ENCODE results near the gene ATP11A. TPM values are rescaled to one million over a fixed set of nuclear protein-coding genes. Genes with fewer than 3 reads are reported as not detected.

Gene ATP11A
- total RNA-seq, 1 donor from 2014 or later = 102 TPM

- intact Hi-C loops (cut with micrococcal nuclease) = no loop called here
- ATAC-seq (peak; percentile 28), DNase-seq (no peak)
Observed at GRCh38 chr13:112819816-112820215, 130.0 kb downstream of the ATP11A start.

GRCh38 chr13:112820318-112820717, 130.5 kb downstream of the ATP11A start:
- ATAC-seq (peak; percentile 39), DNase-seq (no peak)

GRCh38 chr13:112821340-112822055, 131.7 kb downstream of the ATP11A start:
- ATAC-seq (peak; percentile 63), DNase-seq (no peak)
- intact Hi-C loops (cut with micrococcal nuclease) = no loop called here

More at GRCh38 chr13:112820318-112820717, 130.5 kb downstream of the ATP11A start:
- intact Hi-C loops (cut with micrococcal nuclease) = no loop called here

- DNase-seq (no peak), ATAC-seq (no peak)
- intact Hi-C loops (cut with micrococcal nuclease) = no loop called here
Observed at GRCh38 chr13:112822851-112823250, 133.0 kb downstream of the ATP11A start.

GRCh38 chr13:112824429-112824828, 134.6 kb downstream of the ATP11A start:
- DNase-seq = no peak
- no peak for ATAC-seq
- intact Hi-C loops (cut with micrococcal nuclease) = no loop called here

GRCh38 chr13:112825071-112825470, 135.2 kb downstream of the ATP11A start:
- intact Hi-C loops (cut with micrococcal nuclease) = no loop called here
- ATAC-seq (no peak), DNase-seq (no peak)

- intact Hi-C loops (cut with micrococcal nuclease) = no loop called here
- no peak for DNase-seq
Observed at GRCh38 chr13:112825875-112826274, 136.0 kb downstream of the ATP11A start.

GRCh38 chr13:112826565-112826964, 136.7 kb downstream of the ATP11A start:
- ATAC-seq (no peak), DNase-seq (no peak)
- intact Hi-C loops (cut with micrococcal nuclease) = no loop called here

More at GRCh38 chr13:112825875-112826274, 136.0 kb downstream of the ATP11A start:
- ATAC-seq = no peak

- no peak for ATAC-seq
- intact Hi-C loops (cut with micrococcal nuclease) = no loop called here
- DNase-seq = no peak
Observed at GRCh38 chr13:112828082-112828699, 138.4 kb downstream of the ATP11A start.

GRCh38 chr13:112828756-112829155, 138.9 kb downstream of the ATP11A start:
- intact Hi-C loops (cut with micrococcal nuclease) = no loop called here
- ATAC-seq (no peak), DNase-seq (no peak)

GRCh38 chr13:112831196-112831595, 141.4 kb downstream of the ATP11A start:
- intact Hi-C loops (cut with micrococcal nuclease) = no loop called here
- ATAC-seq (no peak), DNase-seq (no peak)

- ATAC-seq (no peak), DNase-seq (no peak)
- intact Hi-C loops (cut with micrococcal nuclease) = no loop called here
Observed at GRCh38 chr13:112831801-112832200, 142.0 kb downstream of the ATP11A start.

- ATAC-seq (no peak), DNase-seq (no peak)
- intact Hi-C loops (cut with micrococcal nuclease) = no loop called here
Observed at GRCh38 chr13:112832811-112833210, 143.0 kb downstream of the ATP11A start.

GRCh38 chr13:112833551-112834257, 143.9 kb downstream of the ATP11A start:
- no peak for ATAC-seq
- DNase-seq = no peak
- intact Hi-C loops (cut with micrococcal nuclease) = no loop called here

- DNase-seq = no peak
- ATAC-seq = no peak
- intact Hi-C loops (cut with micrococcal nuclease) = no loop called here
Observed at GRCh38 chr13:112835344-112835743, 145.5 kb downstream of the ATP11A start.

- ATAC-seq (no peak), DNase-seq (no peak)
- intact Hi-C loops (cut with micrococcal nuclease) = no loop called here
Observed at GRCh38 chr13:112835796-112836195, 146.0 kb downstream of the ATP11A start.

GRCh38 chr13:112836940-112837339, 147.1 kb downstream of the ATP11A start:
- intact Hi-C loops (cut with micrococcal nuclease) = no loop called here
- ATAC-seq (no peak), DNase-seq (no peak)

GRCh38 chr13:112837371-112838037, 147.7 kb downstream of the ATP11A start:
- ATAC-seq (peak; percentile 39), DNase-seq (no peak)
- intact Hi-C loops (cut with micrococcal nuclease) = no loop called here

GRCh38 chr13:112838038-112838841, 148.4 kb downstream of the ATP11A start:
- DNase-seq (no peak), ATAC-seq (no peak)
- intact Hi-C loops (cut with micrococcal nuclease) = no loop called here

All from left ventricle myocardium superior (tissue), 1 donor.